GM18505 (cell line): Measurements from ENCODE around the gene ATG14.
"Not testable (repeated sequence)": the region's sequence is repeated elsewhere in the genome, so short reads cannot be mapped to it uniquely, and the experiment has no call there.

ENCODE experiments used
- ATAC-seq: cut with Tn5 transposase; IDR thresholded peaks from one replicate; pipeline ENCODE4 v1.9.1; 2021; ENCODE audit not compliant: unreplicated experiment
- POLR2A ChIP-seq: IDR thresholded peaks from 4 replicates; pipeline ENCODE4 v1.6.1; 2011; ENCODE audit warnings: borderline replicate concordance; ENCODE audit not compliant: insufficient read depth, insufficient read length; ENCODE audit errors: extremely low read depth

The ATG14 gene

DNA sequence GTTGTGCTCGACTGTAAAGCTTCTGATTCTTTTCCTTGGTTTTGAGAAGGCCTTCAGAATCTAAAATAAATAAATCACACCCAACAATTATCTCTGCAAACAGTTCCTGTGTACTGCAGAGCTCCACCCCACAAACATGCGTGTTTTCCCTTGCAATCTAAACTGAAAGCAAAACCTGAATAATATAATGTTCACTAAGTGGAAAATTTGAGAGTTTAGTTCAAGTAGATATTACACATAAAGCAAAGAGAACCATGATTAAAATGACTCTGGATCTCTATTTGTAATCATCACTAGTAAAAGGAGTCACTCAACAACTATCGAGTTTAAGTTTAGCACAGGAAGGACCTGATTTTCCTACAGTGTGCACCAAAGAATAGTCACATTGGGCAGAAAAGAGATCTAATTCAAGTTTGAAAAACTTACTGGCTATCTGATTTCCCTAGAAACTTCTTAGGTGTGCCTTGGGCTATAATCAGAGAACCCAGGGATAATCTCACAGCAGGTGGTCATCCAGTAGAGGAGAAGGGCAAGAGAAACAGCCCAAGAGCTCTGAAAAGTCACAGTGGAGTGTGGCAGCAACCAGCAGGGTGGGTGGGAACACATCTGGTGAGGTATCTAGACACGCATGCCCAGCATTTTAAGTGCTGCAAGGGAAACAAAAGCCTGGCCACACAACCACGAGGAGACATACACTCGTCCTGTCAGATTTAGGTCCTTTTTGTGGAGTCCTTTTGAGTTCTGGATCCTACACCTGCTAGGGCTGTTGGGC lies 25.4 kb downstream of the ATG14 start:
- no peak for TF ChIP-seq POLR2A
- ATAC-seq = no peak

DNA sequence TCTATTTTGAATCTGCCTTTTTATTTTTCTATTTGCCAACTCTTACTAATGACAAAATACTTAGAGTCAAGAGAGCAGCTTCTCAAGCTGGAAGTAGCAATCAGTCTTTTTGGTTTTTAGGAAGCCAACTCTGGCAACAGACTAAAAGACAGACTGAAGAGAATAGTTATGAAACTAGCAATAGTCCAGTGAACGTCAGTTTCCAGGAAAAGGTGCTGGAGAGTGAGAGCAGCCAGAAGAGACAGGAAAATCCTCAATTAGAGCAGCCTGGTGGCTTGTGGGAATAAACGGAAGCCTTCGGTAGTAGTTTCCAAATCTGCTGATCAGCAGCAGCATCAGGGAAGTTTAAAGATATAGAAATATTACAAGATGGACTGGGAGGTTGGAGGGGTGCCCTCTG lies 27.1 kb downstream of the ATG14 start:
- no peak for ATAC-seq
- no peak for TF ChIP-seq POLR2A

DNA sequence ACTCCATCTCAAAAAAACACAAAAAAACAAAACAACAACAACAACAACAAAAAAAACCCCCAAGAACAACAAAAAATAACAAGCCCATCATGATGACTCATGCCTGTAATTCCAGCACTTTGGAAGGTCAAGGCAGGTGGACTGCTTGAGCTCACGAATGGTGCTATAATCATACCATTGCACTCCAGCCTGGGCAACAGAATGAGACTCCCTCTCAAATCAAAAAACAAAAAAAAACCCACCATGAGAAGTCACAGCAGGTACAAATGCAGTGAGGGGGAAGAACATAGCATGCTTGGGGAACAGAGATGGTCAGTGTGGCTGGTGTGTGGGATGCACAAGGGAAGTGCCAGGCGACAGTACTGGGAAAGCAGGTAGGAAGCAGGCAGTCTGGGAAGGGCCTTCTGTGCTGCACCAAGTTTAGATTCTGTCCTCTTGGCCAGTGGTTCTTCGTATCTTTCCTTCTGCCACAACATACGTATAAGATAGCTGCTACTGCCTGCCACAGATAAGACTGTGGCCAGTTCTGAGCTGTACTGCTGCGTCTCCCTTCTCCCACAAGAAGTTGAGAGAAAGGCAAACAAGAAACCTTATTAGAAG lies 28.0 kb downstream of the ATG14 start:
- no peak for TF ChIP-seq POLR2A
- no peak for ATAC-seq

DNA sequence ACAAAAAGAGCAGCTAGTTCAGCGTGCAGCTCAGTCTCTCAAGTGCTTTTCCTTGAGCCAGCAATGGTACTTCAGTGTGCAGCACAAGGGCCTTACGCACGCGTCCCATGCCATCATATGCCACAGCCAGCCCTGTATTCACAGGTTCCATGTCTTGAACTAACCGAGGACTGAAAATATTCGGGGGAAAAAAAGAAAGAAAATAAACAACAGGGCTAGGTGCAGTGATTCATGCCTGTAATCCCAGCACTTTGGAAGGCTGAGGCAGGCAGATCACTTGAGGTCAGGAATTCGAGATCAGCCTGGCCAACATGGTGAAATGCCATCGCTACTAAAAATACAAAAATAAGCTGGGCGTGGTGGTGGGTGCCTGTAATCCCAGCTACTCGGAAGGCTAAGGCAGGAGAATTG lies 28.6 kb downstream of the ATG14 start:
- ATAC-seq = not testable (repeated sequence)

DNA sequence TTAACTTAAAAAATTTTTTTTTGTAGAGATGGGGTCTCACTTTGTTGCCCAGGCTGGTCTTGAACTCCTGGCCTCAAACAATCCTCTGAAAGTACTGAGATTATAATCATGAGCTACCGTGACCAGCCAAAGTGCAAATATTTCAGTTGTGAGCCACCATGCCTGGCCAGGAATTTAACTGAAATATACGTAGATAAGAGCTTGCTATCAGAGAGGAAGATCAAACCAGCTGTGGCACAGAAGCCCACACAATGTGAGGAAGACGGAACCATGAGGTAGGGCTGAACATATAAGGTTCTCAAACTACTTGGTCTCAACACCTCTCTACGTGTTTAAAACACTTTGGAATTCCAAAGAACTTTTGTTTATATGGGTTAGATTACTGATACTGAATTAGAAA lies 29.1 kb downstream of the ATG14 start:
- ATAC-seq = no peak
- TF ChIP-seq POLR2A = no peak

DNA sequence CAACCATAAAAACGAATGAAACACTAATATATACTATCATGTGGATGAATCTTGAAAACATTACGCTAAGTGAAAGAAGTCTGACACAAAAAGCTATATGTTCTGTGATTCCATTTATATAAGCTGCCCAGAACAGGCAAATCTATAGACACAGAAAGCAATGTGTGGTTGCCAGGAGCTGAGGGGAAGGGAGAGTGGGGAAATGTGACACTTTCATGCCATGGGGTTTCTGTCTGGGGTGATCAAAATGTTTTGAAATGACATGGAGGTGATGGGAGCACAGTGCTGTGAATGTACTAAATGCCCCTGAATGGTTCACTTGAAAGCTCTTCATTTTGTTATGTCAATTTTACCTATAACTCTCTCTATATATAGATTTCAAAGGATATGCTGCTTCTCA lies 30.1 kb downstream of the ATG14 start:
- no peak for TF ChIP-seq POLR2A
- no peak for ATAC-seq

DNA sequence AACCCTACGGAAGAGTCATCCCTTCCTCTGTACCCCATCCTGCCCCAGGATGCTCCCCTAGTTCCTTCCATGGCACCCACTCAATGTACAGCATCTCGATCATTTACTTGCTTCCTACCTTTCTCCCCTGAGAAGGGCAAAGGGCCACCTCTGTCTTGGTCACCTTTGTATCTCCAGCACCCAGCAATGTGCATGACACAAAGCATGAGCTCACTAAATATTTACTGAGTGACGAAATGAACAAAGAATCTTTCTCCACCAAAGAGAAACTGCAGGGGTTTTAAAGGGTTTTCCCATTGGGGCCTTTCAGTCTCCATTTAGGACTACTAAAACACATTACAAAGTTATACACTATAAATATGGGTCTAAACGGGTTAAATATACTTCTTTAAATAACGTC lies 30.6 kb downstream of the ATG14 start:
- no peak for TF ChIP-seq POLR2A
- no peak for ATAC-seq

DNA sequence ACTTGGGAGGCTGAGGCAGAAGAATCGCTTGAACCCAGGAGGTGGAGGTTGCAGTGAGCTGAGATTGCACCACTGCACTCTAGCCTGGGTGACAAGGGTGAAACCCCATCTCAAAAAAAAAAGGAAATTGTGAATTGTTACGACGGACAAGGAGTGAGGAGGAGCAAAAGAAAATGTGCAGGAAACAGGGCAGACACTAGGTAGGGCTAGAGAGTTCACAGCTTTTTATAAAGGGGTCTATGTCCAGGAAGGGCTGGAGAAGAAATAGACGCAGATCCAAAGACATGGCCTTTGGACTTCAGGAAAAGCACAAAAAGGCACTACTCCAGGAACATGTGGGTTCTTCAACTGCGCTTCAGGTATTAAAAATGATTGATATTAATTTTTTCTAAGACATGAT lies 34.4 kb downstream of the ATG14 start:
- TF ChIP-seq POLR2A = no peak
- ATAC-seq = no peak

DNA sequence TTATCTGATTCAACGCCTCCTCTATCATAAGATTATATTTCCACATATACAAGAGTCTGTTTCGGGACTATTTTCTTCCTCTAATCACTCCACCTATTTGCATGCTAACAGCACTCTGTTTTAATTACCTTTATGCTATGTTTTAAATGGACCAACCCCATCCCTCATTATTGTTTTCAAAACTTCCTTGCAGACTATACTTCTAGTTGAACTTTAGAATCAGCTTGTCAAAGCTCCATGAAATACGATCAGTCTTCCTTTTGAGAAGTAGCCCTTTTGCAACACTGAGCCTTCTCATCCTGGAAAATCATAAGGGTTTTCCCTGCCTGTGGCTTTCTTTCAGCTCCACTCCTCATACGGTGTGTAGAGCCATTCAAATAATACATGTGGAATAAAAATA lies 36.9 kb downstream of the ATG14 start:
- TF ChIP-seq POLR2A = no peak
- ATAC-seq = no peak

DNA sequence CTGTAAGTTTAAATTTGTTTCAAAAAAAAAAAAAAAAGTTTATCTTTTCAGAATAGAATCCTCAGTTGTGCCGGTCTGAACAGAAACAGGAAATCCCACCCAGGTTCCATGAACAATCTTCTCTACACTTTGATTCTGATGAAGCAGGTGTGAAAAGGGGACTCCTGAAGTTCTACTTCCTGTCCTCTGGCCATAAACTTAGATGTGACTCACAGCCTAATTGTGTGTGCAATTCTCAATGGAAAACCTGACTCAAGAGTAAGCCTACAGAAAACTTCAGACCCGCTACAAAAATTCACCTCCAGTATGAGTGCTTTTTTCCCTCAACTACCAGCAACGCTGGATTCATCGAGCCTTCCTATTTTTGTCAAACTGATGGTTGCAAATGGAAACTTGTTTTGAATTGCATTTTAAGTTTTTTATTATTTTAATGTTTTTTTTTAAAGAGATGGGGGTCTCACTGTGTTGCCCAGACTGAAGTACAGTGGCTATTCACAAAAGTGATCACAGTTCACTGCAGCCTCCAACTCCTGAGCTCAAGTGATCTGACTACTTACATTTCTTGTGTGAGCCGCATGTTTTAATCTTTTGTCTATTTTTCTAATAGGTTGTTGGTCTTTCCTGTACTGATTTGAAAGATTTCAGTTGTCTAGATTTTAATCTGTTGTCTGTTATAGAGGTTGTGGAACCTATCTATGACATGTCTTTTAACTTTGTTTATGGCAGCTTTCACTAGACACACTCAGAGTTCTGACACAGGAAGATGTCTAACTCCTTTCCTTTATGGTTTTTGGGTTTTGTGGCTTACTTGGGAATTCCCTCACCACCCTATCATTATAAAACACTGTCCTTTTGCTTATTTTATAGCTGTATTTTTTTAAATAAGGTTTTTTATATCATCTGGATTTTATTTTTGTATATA lies 37.6 kb downstream of the ATG14 start:
- ATAC-seq = no peak
- no peak for TF ChIP-seq POLR2A

DNA sequence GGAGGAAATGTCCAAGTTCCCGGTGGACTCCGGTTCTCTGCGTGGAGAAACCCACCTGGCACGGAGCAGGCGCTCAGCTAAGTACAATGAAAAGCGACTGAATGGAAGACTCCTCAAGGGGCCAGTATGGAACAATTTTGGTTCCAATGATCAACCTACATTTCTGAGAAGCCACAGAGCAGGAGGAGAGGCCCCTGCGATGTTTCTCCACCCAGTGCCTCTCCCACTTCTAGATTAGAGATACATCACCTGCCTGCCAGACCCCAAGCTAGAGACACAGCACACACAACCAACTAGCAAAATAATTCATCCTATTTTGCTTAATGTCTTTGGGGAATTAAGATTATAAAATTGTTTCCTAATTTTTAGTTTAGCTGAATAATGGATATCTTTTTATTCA lies 38.8 kb downstream of the ATG14 start:
- no peak for ATAC-seq
- TF ChIP-seq POLR2A = no peak

DNA sequence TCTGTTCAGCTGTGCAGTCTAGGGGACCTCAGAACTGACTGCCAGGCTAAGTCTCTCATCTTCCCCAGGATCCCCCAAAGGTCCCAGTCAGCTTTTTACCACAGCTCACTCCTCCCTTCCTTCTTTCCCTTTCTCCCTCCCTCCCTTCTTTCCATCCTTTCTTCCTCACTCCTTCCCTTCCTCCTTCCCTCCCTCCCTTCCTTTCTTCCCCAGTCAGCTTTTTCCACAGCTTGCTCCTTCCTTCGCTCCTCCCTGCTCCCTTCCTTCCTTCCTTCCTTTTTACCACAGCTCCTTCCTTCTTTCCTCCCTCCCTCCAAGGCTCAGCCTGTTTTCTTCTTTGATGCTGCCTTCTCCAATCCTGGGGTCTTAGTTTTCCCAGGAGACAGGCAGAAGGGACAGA lies 39.2 kb downstream of the ATG14 start:
- no peak for TF ChIP-seq POLR2A
- no peak for ATAC-seq

DNA sequence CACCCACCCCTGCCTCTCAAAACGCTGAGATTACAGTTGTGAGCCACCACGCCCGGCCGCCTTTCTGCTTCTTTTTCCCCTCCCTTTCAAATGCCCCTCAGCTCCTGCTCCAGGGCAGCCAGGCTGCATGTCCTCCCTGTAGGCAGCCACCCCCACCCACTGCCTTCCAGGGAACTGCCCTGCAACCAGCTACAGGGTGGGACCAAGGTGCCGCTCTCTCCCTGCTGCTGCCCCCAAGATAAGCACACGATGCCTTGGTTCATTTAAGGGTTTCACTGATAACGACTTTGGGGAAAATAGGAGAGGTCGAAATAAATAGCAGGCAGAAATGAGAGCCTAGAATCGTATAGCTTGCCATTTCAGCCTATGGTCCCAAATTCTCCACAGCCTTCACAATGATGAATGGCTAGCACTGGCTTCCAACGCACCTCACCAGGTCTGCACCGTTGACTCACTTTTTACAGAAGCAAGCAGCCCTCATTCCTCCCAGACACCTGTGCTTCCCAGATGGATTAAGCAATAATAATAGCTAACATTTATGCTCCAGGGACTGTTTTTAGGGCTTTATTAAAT lies 40.7 kb downstream of the ATG14 start:
- TF ChIP-seq POLR2A = no peak
- no peak for ATAC-seq
